COLO668 (cell line): Measurements from ENCODE around the gene HOXA3.
A peak's percentile ranks its signal among the peaks of the same experiment; 100 is the strongest.

Source experiments
- DNase-seq: peaks from one replicate; lab custom pipeline; 2025; ENCODE audit not compliant: unreplicated experiment; lab: John Stamatoyannopoulos, UW

The HOXA3 gene

DNA sequence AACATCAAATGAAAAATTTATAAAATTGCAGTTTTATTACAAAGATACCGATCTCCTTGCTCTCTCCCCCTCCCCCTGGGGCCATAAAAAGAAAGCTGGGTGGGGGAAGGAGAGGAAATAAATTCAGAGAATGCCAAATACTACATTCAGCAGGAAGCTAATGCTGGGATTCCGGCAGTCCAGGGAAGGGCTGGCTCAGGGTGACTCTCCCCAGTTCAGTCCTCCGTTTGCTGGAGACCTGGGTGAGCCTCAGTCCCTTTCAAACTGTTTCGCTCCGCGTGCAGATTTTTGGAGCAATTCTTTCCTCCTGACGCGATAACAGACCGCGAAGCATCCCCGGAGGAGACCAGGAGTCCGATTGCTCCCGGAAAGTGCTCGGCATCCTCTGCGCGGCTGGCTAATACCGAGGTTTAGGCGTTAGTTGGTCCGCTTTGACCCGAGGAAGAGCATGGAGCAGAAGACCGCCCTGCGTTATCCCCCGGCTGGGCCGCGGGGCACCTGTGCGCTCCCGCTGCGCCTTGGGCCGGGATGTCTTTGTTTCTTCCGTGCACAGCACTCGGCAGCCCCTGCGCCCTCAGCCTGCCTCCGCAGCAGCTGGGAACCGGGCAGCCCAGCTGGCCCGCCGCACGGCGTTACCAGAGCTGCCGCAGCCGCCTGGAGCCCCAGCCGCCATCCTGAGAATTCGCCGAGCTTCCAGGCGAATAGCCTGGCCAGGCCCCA is 46.0 kb downstream of the HOXA3 start:
- peak; percentile 57 for DNase-seq

DNA sequence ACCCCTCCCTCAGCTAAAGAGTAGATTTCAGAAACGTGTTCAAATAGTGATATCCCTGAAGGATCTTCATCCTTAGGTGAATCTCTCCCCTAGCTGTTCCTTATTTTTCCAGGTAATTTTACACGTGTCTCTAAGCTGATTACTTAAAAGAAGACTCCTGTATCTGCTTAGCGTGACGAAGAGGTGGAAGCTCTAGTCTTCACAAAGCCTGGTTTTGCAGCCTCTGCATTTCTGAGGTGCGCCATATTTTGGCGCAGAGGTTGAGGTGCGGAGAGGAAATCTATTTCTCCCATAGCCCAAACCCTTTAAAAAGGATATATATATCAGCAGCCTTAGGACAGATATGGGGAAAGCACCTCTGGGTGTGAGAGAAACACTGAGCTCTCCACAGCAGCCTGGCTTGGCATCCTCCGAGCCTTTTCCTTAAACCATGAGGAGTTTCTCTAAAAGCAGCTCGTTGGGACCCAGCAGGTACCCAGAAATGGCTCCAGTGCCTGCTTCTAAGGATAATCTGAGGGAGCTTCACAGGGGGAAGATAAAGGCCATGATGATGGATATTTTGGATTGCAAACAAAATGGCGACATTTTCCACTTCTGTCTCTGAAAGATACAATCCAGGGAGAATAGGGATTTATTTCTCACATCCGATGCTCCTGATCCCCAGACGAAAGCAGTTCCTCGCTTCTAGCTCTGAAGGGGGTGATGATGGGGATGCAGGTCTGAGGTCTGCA is 46.9 kb downstream of the HOXA3 start:
- DNase-seq = no peak

DNA sequence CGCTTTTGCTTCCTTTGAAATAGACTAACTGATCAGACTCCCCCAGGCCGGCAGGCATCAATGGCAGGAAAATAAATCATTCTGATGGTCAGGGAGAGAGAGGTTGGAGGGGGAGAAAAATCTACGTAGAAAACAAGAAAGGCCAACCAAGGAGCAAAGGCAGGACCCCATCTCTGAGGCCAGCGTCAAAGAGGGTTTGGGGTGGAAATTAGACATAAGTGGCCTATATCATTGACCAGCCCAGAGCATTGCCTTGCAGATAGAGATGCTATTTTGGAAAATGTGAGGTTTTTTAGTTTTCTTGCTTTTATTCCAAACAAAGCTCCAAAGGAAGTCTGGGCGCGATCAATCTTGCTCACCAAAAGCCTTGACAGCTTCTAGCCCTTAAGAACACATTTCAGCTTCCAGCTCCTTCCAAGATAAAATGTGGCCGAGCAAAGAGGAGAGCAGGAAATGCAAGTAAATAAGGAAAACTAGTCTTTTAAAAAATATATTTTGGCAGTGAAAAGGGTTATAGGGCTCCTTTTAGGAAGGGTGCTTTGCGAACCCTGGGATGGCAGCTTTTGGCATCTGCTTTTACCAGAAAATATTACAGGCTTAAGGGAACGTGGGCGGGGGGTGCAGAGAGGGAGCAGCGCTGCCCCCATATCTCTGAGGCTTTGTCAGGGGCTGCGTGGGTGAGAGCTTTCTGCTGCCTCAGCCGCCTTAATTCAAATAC is 47.9 kb downstream of the HOXA3 start:
- DNase-seq = no peak

DNA sequence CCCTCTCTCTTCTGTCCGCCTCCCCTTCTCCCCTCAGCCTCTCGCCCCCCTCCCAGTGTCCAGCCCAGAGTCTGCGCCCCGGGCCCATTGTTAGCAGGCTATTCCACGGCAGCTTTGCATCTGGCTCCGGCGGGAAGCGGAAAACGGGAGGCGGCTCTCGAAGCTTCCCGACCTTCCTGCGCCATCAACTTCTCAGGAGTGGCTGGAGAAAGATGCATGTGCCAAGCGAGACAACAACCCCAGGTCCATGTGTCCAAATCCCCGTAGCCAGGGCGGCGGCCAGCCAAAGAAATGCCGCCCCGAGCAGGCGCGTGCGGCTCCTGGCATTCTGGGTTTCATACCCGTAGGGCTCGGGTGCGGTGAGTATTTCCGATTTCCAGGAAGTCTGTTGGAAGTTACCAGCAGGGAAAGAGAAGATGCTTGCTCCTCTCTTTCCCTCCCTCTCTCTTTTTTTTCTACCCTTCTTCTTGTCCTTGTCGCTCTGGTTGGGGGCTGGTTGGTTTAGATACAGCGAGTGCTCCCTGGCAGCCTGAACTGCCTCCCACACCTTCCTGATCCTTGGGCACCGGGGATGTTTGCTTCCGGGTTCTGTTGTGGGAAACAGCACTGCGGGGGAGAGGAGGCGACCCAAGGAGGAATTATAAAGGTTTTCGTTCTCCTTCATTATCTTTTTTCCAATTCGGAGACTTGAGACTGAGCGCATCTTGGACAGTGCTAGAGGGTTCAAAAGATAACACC is 48.7 kb downstream of the HOXA3 start:
- DNase-seq = no peak

DNA sequence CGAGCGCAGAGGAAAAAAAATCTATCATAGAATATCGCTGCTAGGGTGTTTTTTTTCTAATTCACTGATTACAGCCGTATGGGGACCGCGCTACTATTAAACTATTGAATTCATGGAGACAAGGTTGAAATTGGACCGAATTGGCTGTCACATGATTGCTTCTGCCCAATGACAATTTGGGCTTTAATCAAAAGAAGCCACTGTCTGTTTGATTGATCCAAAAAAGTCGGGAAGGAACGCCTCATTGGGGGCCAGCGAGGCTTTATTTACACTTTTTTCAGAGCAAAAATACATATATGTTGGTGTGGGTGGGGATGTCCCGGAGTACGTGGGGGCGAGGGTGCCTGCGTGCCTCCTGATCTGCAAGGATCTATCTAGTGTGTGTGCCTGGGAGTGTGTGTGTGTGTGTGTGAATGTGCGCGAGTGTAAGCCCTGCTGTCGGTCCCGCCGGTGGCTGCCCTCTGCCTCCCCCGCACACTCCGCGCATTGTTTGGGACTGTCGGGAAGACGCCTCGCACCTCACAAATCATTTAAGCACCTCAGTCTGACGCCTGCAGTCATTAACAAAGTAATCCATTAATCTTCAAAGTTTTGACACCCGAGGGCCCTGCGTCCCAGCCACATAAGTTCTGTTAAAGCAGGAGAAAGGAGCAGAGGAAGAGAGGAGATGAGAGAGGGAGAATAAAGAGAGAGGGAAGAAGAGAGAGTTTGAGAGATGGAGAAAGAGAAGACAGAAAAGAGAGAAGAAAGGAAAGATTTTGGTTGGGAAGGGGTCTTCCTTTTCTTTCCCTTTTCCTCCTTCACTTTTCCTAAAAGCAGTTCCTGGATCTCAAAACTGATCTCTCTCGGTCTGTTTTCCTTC is 49.6 kb downstream of the HOXA3 start, which contains the start of gene HOXA2:
Gene HOXA2, minus strand, starts transcription at position 103 of the 862 bp plus-strand sequence. CDS start 183 bp downstream, outside the sequence.
- no peak for DNase-seq

DNA sequence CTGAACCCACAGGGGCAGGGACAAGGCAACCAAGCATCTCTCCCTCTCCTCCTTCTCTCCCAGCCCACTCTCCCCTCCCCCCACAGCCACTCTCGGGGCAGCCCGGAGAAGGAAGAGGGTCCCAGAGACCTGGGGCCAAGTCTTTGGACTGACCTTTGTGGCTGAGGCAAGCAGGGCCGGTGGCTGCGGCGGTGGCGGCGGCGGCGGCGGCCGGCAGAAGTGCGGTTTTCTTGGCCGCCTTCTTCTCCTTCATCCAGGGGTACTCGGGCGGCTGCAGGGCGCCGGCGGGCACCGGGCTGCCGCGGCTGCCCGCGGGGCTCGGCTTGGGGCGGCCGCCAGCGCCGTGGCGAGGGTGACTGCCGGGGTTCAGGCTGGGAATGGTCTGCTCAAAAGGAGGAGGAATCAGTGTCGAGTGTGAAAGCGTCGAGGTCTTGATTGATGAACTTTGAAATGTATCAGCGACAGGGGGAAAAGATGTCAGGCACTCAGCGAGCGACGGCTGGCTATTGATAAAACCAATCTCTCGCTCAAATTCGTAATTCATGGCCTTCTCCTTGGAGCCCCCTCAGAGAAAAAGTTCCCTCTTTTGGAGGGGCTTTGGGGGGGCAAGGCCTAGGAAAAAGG is 50.3 kb downstream of the HOXA3 start:
- DNase-seq = no peak

DNA sequence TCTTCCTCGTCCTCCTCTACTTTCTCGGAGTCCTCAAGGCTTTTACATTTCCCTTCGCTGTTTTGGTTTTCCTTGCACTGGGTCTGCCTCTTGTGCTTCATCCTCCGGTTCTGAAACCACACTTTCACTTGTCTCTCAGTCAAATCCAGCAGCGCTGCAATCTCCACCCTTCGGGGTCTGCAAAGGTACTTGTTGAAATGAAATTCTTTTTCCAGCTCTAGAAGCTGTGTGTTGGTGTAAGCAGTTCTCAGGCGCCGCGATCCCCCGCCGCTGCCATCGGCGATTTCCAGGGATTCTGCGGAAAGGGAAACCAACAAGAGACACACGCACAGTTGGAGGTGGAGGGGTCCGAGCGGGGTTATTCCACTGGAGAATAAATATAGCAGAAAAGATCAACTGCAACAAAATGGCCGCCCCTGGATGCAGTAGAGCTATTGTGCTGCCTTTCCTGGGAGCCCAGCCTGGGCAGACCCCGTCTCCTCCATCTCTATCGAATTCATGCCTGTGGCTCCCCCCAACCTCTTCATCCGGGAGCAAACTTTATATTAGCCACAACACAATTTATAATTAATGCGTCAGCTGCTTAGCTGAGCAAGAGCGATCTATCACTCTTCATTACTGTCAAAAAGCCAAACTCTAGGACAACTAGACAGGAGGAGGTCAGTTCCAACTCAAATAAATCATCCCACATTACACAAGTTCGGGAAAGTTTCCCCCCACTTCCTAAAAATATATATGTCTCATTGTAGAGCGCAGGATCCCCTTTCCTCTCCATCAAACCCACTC is 51.0 kb downstream of the HOXA3 start:
- DNase-seq = no peak

DNA sequence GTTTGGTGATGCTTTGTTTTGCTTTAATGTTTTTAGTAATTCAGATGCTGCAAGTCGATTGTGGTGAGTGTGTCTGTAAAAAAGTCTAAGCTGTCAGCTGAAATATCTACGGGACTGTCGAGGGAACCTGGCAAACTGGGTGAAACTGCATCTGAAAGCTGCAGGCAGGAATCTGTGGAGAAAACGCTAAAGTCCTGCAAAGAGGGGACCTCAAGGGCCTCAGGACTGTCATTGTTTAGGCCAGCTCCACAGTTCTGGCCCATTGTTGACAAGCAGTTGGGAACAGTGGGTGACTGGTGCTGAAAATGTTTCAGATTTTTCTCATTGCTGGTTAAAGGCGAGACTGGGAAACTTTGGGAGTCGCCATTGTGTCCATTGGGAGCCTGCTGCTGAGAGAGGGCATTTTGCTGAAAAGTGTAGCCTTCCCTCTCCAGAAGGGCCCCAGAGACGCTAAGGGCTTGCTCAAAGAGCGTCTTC is 51.7 kb downstream of the HOXA3 start:
- no peak for DNase-seq

DNA sequence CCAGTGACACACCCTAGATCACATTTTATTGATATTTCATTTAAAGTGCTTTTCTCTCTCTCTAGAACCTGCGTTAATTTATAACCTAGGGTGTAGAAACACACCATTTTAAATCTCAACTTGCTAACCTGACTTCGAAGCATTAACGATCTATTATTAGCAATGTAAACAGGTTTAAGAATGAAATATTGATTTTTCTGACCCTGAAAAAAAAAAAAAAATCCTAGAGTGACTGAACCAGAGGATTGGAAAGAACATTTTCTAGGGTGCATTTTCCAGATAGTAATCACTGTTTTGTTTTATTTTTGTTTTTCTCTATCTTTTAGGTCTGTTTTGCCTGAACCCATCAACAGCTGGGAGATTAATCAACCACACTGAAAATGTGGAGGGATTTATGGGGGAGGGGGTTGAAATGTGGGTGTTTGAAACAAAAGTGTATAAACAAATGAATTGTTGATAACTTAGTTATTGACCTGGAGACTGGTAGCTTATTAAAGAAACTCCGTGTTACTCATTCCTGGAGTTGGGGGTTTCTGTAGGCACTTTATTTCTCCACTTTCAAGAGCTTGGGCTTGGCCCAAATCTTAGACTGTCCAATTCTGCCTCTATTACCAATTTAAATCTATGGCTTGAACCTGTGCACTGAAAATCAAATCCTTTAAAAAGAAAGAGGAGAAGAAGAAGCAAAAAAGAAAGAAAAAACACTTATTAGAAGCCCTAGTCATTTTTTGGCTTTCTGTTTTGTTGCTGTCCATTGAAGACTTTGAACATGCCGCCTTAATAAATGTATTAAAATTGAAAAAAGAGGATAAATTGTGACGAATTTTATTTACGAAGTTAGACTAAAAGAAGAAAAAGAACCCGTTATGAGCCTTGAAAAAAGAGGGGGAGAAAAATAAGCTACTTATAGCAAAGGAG is 52.7 kb downstream of the HOXA3 start:
- DNase-seq = no peak

DNA sequence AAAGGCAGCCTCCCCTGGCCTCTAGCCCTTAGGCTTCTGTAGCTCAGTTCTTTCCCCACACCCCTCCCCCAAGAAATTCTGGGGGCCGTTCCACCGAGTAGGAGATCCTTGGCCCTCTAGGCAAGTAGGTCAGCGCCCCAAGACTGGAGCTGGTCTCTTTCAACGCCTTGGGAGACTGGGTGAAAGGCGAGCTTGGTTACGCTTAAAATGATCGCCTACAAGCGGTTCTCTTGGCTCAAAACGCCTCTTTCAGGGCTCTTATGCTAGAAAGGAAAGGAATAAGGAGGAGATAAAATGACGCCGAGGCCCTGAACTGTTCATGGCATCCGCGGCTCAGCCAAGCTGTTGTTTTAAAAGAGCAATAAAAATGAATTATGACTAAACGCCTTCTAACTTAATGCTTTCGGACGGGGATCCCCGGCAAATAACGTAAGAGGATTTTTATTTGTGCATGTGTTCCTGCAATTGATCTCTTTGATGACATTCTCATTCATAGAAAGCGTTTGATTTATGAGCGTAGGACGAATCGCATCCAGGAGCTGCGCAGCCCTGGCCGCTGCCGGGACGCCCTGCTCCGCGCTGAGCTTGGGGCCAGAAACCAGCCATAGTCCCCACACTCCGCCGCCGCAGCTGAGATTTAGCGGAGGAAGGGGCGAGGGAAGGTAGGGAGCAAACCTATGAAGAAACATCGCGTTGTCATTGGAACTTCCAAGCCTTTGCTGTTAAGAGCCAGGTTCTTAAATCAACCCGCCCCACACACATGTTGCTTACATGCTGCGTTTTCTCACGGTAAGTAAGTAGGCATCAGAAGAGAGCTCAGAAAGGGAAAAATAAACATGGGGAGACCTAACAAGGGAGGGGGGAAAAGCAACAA is 53.6 kb downstream of the HOXA3 start:
- DNase-seq = peak; percentile 75

DNA sequence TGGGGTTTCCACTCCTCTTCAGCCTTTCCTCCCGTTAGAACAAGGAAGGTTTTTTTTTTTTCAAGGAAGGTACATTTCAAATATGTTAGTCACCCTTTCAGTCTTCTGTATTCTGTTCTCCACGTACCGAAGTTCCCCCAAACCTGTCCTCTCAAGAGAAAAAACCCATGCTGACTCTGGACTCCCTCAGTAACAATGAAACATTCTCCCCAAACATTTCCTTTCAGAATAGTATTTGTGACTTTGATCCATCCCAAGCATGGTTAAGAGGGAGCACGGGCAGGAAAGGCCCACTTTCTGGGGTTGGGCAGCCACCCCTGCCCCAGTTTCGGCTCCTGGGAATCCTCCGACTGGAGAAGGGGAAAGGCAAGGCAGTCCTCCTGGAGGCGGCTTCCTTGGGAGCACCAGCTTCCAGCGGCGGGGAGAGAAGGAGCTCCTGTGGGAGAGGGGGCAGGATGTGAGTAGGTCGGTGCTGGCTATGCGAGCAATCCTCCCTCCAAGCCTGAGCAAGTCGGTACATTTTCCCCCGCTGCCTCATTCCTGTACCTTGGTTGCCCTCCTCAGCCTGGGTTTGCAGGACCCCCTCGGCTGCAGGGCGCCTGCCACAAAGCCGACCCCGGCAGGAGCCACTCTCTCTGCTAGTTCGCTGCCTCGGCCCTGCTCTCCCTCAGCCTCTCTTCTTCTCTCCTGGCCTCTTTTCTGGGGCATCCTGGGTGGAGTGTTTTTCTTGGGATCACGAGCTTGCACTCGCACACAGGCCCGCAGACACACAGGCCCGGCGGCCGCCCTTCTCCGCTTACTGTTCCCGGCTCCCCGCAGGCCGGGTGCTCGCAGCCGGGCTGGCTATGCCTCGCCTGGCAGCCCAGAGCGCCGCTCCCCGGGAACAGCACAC is 54.5 kb downstream of the HOXA3 start:
- DNase-seq = peak; percentile 89

DNA sequence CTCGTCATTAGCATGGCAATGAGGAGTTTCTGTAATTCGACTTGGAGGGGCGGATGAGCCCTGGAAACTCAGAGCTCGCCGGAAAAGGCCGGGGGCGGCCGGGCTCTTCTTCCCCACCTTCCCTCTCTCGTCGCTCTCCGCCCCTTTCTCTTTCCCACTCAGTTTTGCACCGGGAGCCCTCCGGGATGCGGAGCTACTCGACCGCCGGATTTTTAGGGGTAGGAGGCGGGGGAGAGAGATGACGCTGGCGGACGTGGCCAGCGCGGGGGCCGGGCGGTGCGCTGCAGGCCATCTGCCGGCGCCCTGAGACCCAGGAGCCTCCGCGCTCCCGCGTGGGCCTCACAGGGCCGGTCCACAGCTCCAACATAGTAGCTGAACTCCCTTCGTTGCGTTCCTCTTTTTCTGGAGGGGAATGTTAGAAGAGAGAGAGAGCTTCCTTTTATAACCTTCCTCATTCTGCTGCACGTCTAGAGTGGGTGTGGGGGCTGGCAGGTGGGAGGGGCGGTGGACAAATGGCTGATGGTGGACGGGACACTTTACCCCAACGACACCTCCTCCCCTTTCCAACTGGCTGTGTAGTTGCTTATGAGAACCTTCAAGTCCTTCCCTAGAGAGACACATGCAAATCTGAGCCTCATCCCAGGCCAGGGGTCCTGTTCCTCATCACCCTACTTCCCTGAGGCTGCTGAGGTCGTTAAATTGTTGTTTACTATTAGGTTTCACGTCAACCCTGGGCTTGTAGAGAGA is 55.4 kb downstream of the HOXA3 start:
- peak; percentile 73 for DNase-seq

DNA sequence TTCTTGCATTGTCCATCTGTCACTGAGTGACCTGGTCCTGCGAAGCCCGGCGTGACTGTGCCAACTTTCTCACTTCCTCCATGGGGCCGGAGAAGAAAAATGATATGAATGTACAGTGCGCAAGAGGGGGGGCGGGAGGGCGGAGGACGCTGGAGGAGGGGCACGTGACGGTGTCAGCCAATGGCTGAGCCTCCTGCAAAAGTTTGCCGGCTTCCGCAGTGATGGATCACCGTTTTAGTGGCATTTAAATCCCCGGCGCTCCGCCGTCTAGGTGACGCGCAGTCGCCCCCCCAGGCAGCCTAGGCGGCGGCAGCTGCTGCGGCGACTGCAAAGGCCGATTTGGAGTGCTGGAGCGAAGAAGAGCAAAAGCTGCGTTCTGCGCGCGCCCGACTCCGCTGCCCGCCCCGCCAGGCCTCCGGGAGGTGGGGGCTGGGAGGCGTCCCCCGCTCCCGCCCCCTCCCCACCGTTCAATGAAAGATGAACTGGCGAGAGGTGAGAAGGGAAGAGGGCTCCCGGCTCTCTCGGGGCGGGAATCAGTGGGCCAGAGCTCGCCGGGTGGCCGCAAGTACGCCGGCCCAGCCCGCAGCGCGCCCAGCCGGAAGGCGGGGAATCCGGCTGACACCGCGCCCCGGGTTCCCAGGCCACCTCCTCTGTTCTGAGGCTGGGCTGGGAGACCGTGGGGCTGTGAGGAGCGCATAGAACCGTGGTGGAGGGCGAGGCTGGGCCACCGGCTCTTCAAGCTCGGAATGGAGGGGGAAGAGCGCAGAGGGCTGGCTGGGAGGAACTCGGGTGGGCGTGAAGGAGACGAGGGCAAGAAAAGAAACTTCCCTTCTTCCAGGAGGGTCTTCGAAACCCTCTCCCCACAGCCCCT is 56.3 kb downstream of the HOXA3 start, which contains the start of gene HOXA1:
Gene HOXA1, minus strand, starts transcription at position 104 of the 871 bp plus-strand sequence. Its CDS starts 88 bp downstream, at position 16.
- DNase-seq = peak; percentile 97
